Measurements from ENCODE around the gene OR13G1.

OR13G1 gene

DNA sequence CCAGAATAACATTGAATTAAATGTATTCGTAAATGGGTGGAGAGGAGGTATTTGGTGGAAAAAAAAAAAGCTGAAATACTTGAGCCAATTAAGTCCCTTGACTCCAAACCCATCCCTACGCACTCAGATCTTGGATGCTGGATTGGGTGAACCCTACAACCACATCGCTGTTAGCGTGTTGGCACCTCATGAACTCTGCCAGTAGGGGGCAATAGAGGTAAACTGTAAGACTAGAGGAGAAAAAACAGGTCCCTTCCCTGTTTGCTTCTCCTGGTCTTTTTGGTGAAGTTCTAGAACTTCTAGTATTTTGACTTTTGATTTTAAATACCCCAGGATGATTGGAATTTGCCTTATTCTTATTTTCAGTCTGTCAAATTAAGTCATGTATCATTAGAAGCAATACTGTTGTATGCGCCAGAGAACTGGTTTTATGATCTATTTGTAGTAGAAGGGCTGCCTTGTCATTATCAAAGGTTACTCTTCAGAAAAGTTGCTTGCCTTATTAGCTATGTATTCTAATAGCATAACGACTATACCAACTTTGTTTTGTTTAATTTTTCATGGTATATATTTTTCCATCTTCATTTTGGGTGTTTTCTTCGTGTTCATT lies 1.9 kb upstream of the OR13G1 start:
- Mint-ChIP-seq H3K27me3 (ENCODE audit: low read depth, poor library complexity) (no peaks in the 10 kb centered on the region), H3K4me3 (no peak overlapping the region), H3K36me3 (ENCODE audit: low read depth) (no peaks in the 10 kb centered on the region), H3K4me1 (no peaks in the 10 kb centered on the region), H3K27ac (no peak overlapping the region), H3K9me3 (no peaks in the 10 kb centered on the region)
- peak; percentile 61 for DNase-seq
- TF ChIP-seq, protein P1, sequence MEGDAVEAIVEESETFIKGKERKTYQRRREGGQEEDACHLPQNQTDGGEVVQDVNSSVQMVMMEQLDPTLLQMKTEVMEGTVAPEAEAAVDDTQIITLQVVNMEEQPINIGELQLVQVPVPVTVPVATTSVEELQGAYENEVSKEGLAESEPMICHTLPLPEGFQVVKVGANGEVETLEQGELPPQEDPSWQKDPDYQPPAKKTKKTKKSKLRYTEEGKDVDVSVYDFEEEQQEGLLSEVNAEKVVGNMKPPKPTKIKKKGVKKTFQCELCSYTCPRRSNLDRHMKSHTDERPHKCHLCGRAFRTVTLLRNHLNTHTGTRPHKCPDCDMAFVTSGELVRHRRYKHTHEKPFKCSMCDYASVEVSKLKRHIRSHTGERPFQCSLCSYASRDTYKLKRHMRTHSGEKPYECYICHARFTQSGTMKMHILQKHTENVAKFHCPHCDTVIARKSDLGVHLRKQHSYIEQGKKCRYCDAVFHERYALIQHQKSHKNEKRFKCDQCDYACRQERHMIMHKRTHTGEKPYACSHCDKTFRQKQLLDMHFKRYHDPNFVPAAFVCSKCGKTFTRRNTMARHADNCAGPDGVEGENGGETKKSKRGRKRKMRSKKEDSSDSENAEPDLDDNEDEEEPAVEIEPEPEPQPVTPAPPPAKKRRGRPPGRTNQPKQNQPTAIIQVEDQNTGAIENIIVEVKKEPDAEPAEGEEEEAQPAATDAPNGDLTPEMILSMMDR (IDR thresholded peaks at IDR 0.05): peak; percentile 88

DNA sequence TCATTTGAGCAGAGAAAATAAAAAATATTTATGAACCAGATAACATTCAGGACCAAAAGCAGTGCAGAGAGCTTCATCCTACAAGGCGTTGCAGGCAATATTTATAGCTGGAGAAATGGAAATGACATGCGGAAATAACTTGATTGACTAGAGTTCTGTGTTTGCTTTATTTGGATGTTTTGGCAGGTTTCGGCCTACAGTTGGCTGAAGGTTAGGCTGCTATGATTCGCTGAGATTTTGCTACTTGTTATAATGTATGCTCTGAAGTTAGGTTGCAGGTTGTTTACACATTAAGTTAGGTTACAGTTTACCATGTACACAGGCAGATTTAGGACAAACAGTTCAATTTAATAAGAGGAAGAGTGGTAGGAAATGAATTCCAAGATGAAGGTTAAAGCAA lies 632 bp upstream of the OR13G1 start:
- no peaks in the 10 kb centered on the region for H3K4me1 Mint-ChIP-seq
- no peak for DNase-seq
- no peaks in the 10 kb centered on the region for H3K36me3 Mint-ChIP-seq (ENCODE audit: low read depth)
- no peaks in the 10 kb centered on the region for H3K27me3 Mint-ChIP-seq (ENCODE audit: low read depth, poor library complexity)
- TF ChIP-seq, protein P1 (IDR thresholded peaks at IDR 0.05): no peak
- no peaks in the 10 kb centered on the region for H3K9me3 Mint-ChIP-seq
- H3K4me3 Mint-ChIP-seq: no peak overlapping the region
- no peak overlapping the region for H3K27ac Mint-ChIP-seq

DNA sequence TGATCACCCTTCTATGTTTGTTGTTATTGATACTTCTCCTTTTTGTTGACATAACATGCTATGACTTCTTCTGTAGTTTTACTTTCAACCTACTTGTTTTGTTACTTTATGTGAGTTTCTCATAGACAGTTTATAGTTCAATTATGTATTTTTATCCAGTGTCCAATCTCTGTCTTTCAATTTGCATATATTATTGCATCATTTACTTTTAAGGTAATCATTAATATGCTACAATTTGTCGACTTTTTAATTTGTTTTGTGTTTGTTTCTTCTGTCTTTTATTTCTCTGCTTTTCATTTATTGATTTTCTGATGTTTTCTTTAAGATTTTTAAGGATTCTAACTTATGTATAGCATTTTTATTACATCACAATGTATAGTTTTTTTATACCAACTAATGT lies 10.3 kb downstream of the OR13G1 start:
- no peaks in the 10 kb centered on the region for H3K27me3 Mint-ChIP-seq (ENCODE audit: low read depth, poor library complexity)
- H3K4me1 Mint-ChIP-seq: no peaks in the 10 kb centered on the region
- TF ChIP-seq, protein P1 (IDR thresholded peaks at IDR 0.05): no peak
- no peaks in the 10 kb centered on the region for H3K36me3 Mint-ChIP-seq (ENCODE audit: low read depth)
- peaks cover 6% of the 10 kb centered on the region for H3K9me3 Mint-ChIP-seq
- no peak for DNase-seq
- no peak overlapping the region for H3K4me3 Mint-ChIP-seq
- H3K27ac Mint-ChIP-seq: no peak overlapping the region

DNA sequence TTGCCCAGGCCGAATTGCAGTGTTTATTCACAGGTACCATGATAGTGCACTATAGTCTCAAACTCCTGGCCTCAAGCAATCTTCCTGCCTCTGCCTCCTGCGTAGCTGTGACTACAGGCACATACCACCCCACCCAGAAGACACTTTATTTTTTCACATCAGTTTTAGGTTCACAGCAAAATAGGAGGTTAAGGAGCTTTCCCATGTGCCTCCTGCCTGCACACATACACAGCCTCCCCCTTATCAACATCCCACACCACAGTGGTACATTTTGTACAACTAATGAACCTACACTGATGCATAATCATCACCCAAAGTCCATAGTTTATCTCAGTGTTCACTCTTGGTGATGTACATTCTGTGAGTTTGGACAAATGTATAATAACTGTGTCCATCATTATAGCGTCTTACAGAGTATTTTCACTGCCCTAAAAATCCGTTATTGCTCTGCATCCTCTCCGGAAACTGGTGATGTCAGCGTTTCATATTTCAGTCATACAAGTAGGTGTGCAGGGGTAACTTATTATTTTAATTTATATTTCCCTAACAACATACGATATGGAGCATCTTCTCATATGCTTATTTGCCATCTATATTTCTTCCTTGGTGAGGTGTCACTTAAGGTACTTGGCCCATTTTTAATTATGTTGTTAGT lies 23.2 kb downstream of the OR13G1 start:
- H3K36me3 Mint-ChIP-seq (ENCODE audit: low read depth): no peaks in the 10 kb centered on the region
- no peak overlapping the region for H3K4me3 Mint-ChIP-seq
- no peaks in the 10 kb centered on the region for H3K4me1 Mint-ChIP-seq
- no peaks in the 10 kb centered on the region for H3K9me3 Mint-ChIP-seq
- no peak overlapping the region for H3K27ac Mint-ChIP-seq
- H3K27me3 Mint-ChIP-seq (ENCODE audit: low read depth, poor library complexity): no peaks in the 10 kb centered on the region
- DNase-seq: no peak
- TF ChIP-seq, protein P1 (IDR thresholded peaks at IDR 0.05): no peak

DNA sequence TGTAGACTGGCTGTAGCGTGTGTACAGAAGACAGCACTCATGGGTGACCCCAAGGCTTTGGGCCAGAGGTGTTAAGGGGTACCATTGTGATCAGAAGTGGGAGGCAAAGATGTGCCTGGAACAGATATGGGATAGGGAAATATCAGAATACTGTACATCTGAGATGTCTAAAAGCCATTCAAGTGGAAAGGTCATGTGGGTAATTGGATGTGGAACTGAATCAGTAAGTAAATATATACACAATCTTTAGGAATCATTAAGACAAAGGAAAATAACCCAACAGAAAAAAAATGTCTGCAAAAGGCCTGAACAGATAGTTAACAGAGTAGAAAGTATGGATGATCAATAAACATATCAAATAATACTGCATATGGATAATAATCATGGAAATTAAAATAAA lies 26.5 kb downstream of the OR13G1 start:
- H3K9me3 Mint-ChIP-seq: no peaks in the 10 kb centered on the region
- no peaks in the 10 kb centered on the region for H3K27me3 Mint-ChIP-seq (ENCODE audit: low read depth, poor library complexity)
- DNase-seq: no peak
- TF ChIP-seq, protein P1 (IDR thresholded peaks at IDR 0.05): no peak
- H3K36me3 Mint-ChIP-seq (ENCODE audit: low read depth): no peaks in the 10 kb centered on the region
- no peak overlapping the region for H3K4me3 Mint-ChIP-seq
- H3K4me1 Mint-ChIP-seq: no peaks in the 10 kb centered on the region
- H3K27ac Mint-ChIP-seq: no peak overlapping the region

DNA sequence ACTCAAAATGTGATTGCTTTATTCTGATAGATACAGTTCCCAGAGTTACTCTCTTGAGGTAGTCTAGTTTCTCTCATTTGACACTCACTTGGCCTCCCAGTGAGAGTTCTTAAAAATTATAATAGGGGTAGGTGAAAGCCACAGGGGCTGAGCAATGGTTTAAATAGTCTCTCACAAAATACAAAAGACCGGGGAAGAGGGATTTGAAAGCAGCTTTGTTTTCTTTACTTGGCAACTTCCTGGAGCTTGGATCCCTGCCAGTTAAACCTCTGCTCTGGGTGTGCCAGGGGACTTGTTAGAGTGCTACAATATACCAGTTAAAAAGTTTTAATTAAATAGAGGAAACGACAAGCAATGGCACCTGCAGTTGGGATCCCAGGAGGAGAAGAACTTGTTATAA lies 31.7 kb downstream of the OR13G1 start:
- no peaks in the 10 kb centered on the region for H3K4me1 Mint-ChIP-seq
- H3K27me3 Mint-ChIP-seq (ENCODE audit: low read depth, poor library complexity): no peaks in the 10 kb centered on the region
- H3K36me3 Mint-ChIP-seq (ENCODE audit: low read depth): no peaks in the 10 kb centered on the region
- H3K9me3 Mint-ChIP-seq: no peaks in the 10 kb centered on the region
- H3K27ac Mint-ChIP-seq: no peak overlapping the region
- TF ChIP-seq, protein P1 (IDR thresholded peaks at IDR 0.05): no peak
- no peak overlapping the region for H3K4me3 Mint-ChIP-seq
- no peak for DNase-seq

All from nephron progenitor cell (in vitro differentiated cells).